ENCODE measurements around the gene LGALS3BP.

The LGALS3BP gene

DNA sequence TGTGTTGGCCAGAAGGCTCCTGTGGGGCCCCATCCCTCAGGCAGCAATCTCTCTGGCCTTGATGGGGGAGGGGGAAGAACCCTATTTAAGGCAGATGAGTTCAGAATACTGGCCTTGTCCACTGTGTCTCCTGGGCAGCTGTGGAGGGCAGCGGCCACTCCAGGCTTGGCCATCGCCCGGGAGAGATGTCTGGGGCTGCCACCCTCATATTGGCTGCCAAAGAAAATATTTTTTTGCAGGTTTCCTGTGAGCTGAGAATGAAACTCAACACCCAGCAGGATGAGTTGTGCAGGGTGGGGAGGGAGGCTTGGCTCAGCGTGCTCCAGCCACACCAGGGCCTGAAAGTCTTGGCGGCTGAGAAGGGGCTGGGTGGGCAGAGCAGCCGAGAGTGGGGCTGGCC, 40.1 kb downstream of the LGALS3BP start:
- TF ChIP-seq FOXM1 (IDR thresholded peaks at IDR 0.05; ENCODE audit: borderline replicate concordance, low read depth): no peak
- TF ChIP-seq, protein P1, sequence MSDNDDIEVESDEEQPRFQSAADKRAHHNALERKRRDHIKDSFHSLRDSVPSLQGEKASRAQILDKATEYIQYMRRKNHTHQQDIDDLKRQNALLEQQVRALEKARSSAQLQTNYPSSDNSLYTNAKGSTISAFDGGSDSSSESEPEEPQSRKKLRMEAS (IDR thresholded peaks at IDR 0.05): no peak
- no peak for TF ChIP-seq YY1 (IDR thresholded peaks at IDR 0.05; ENCODE audit: low read depth)
- TF ChIP-seq RAD21 (IDR thresholded peaks at IDR 0.05; ENCODE audit: low read depth): no peak

- TF ChIP-seq FOXM1 (IDR thresholded peaks at IDR 0.05; ENCODE audit: borderline replicate concordance, low read depth): no peak
- TF ChIP-seq, protein P2, sequence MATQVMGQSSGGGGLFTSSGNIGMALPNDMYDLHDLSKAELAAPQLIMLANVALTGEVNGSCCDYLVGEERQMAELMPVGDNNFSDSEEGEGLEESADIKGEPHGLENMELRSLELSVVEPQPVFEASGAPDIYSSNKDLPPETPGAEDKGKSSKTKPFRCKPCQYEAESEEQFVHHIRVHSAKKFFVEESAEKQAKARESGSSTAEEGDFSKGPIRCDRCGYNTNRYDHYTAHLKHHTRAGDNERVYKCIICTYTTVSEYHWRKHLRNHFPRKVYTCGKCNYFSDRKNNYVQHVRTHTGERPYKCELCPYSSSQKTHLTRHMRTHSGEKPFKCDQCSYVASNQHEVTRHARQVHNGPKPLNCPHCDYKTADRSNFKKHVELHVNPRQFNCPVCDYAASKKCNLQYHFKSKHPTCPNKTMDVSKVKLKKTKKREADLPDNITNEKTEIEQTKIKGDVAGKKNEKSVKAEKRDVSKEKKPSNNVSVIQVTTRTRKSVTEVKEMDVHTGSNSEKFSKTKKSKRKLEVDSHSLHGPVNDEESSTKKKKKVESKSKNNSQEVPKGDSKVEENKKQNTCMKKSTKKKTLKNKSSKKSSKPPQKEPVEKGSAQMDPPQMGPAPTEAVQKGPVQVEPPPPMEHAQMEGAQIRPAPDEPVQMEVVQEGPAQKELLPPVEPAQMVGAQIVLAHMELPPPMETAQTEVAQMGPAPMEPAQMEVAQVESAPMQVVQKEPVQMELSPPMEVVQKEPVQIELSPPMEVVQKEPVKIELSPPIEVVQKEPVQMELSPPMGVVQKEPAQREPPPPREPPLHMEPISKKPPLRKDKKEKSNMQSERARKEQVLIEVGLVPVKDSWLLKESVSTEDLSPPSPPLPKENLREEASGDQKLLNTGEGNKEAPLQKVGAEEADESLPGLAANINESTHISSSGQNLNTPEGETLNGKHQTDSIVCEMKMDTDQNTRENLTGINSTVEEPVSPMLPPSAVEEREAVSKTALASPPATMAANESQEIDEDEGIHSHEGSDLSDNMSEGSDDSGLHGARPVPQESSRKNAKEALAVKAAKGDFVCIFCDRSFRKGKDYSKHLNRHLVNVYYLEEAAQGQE (IDR thresholded peaks at IDR 0.05; ENCODE audit: low read depth): no peak
- no peak for TF ChIP-seq TAF1 (IDR thresholded peaks at IDR 0.05; ENCODE audit: low read depth)
- no peak for TF ChIP-seq YY1 (IDR thresholded peaks at IDR 0.05; ENCODE audit: low read depth)
- TF ChIP-seq ZBTB7A (IDR thresholded peaks at IDR 0.05; ENCODE audit: low read depth): no peak
- TF ChIP-seq EP300 (IDR thresholded peaks at IDR 0.05; ENCODE audit: borderline replicate concordance): no peak
- TF ChIP-seq CEBPB (IDR thresholded peaks at IDR 0.05): no peak
- no peak for TF ChIP-seq RAD21 (IDR thresholded peaks at IDR 0.05; ENCODE audit: low read depth)
- TF ChIP-seq, protein P3, sequence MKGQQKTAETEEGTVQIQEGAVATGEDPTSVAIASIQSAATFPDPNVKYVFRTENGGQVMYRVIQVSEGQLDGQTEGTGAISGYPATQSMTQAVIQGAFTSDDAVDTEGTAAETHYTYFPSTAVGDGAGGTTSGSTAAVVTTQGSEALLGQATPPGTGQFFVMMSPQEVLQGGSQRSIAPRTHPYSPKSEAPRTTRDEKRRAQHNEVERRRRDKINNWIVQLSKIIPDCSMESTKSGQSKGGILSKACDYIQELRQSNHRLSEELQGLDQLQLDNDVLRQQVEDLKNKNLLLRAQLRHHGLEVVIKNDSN (IDR thresholded peaks at IDR 0.05): no peak
- TF ChIP-seq TCF12 (IDR thresholded peaks at IDR 0.05; ENCODE audit: low read depth): no peak
- TF ChIP-seq, protein P1 (IDR thresholded peaks at IDR 0.05): no peak
- TF ChIP-seq TEAD4 (IDR thresholded peaks at IDR 0.05): no peak
- no peak for TF ChIP-seq EGR1 (IDR thresholded peaks at IDR 0.05)
- TF ChIP-seq NFIC (IDR thresholded peaks at IDR 0.05): no peak
- no peak for TF ChIP-seq CREB1 (IDR thresholded peaks at IDR 0.05; ENCODE audit: low read depth)
Measured at GRCh38 chr17:78937561-78937960, 42.2 kb downstream of the LGALS3BP start.

- TF ChIP-seq EP300 (IDR thresholded peaks at IDR 0.05; ENCODE audit: borderline replicate concordance) (no peak), TAF1 (IDR thresholded peaks at IDR 0.05; ENCODE audit: low read depth) (no peak), TEAD4 (IDR thresholded peaks at IDR 0.05) (no peak), ZBTB7A (IDR thresholded peaks at IDR 0.05; ENCODE audit: low read depth) (no peak), TCF12 (IDR thresholded peaks at IDR 0.05; ENCODE audit: low read depth) (no peak), CEBPB (IDR thresholded peaks at IDR 0.05) (no peak), YY1 (IDR thresholded peaks at IDR 0.05; ENCODE audit: low read depth) (no peak), FOXM1 (IDR thresholded peaks at IDR 0.05; ENCODE audit: borderline replicate concordance, low read depth) (no peak), RAD21 (IDR thresholded peaks at IDR 0.05; ENCODE audit: low read depth) (no peak), CREB1 (IDR thresholded peaks at IDR 0.05; ENCODE audit: low read depth) (no peak), EGR1 (IDR thresholded peaks at IDR 0.05) (no peak)
- TF ChIP-seq, protein P3 (IDR thresholded peaks at IDR 0.05): no peak
- TF ChIP-seq, protein P1 (IDR thresholded peaks at IDR 0.05): no peak
- TF ChIP-seq, protein P2 (IDR thresholded peaks at IDR 0.05; ENCODE audit: low read depth): no peak
Measured at GRCh38 chr17:78935419-78936323, 44.1 kb downstream of the LGALS3BP start.

DNA sequence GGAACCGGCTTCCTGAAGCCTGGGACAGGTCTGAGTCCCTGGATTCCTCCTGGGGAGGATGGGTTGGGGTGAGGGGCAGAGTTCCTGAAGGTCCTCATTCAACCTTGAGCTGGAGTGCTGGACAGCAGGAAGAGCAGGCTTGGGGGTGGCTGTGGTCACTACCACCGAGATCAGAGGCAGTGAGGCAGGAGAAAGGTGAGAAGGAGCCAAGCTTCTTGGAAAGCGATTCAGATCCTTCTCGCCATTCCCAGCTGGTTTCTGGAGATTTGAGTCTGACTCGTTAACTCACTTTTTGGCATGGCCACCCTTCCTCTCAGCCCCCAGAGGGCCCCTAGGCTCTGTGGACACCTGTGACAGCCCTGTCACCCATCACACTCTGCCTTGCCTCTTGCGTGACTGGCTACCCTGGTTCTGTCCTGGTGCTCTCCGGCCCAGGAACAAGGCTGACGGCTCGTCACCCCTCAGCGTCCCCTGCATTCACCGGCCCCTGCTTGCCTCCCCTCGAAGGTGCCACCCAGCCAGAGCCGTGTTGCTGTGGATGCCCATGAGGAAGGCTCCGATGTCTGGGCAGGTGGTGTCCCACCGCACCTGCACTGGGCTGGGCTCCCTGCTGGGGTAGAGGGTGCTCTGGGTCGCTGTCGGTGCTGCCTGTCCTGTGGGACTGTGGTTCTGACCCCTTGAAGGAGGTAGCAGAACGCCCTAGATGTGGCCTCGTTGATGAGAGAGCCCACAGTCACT, 44.9 kb downstream of the LGALS3BP start:
- no peak for TF ChIP-seq EP300 (IDR thresholded peaks at IDR 0.05; ENCODE audit: borderline replicate concordance)
- no peak for TF ChIP-seq CREB1 (IDR thresholded peaks at IDR 0.05; ENCODE audit: low read depth)
- no peak for TF ChIP-seq EGR1 (IDR thresholded peaks at IDR 0.05)
- no peak for TF ChIP-seq FOXM1 (IDR thresholded peaks at IDR 0.05; ENCODE audit: borderline replicate concordance, low read depth)
- TF ChIP-seq NFIC (IDR thresholded peaks at IDR 0.05): no peak
- TF ChIP-seq TAF1 (IDR thresholded peaks at IDR 0.05; ENCODE audit: low read depth): no peak
- TF ChIP-seq TCF12 (IDR thresholded peaks at IDR 0.05; ENCODE audit: low read depth): no peak
- TF ChIP-seq, protein P1 (IDR thresholded peaks at IDR 0.05): no peak
- TF ChIP-seq, protein P3 (IDR thresholded peaks at IDR 0.05): no peak
- no peak for TF ChIP-seq ZBTB7A (IDR thresholded peaks at IDR 0.05; ENCODE audit: low read depth)
- no peak for TF ChIP-seq CEBPB (IDR thresholded peaks at IDR 0.05)
- no peak for TF ChIP-seq YY1 (IDR thresholded peaks at IDR 0.05; ENCODE audit: low read depth)
- no peak for TF ChIP-seq RAD21 (IDR thresholded peaks at IDR 0.05; ENCODE audit: low read depth)
- TF ChIP-seq, protein P2 (IDR thresholded peaks at IDR 0.05; ENCODE audit: low read depth): no peak
- TF ChIP-seq TEAD4 (IDR thresholded peaks at IDR 0.05): no peak
